Measurements from ENCODE around the gene SLC38A11.
"Not testable (repeated sequence)": the region's sequence is repeated elsewhere in the genome, so short reads cannot be mapped to it uniquely, and the experiment has no call there.

The SLC38A11 gene

GRCh38 chr2:164881524-164881923 lies 73.8 kb downstream of the SLC38A11 start:
- DNase-seq (ENCODE audit: low read depth in 2 of 2, low spot score in 1 of 2) = no peak

GRCh38 chr2:164879901-164880535 lies 75.3 kb downstream of the SLC38A11 start:
- DNase-seq (ENCODE audit: low read depth in 2 of 2, low spot score in 1 of 2) = no peak

DNA sequence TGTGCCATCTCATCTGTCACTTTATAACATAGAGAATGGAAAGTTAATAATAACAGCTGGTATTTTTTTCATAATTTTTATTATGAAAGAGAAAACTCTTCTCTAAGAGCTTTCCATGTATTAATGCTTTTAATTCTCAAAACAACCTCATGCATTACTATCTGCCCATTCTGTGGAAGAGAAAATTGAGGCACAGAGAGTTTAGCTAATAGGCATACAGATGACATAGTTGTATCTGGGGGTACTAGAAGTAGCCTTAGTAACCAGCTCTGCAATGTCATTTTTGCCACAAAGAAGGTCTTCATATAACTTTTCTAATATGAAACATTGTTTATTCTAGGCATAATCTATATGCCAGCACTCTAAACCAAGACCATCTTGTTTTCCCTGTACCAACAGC lies 77.4 kb downstream of the SLC38A11 start:
- no peak for DNase-seq (ENCODE audit: low read depth in 2 of 2, low spot score in 1 of 2)

GRCh38 chr2:164877169-164877568 lies 78.2 kb downstream of the SLC38A11 start:
- DNase-seq (ENCODE audit: low read depth in 2 of 2, low spot score in 1 of 2) = no peak

GRCh38 chr2:164875334-164876205 lies 79.8 kb downstream of the SLC38A11 start:
- no peak for DNase-seq (ENCODE audit: low read depth in 2 of 2, low spot score in 1 of 2)

- DNase-seq (ENCODE audit: low read depth in 2 of 2, low spot score in 1 of 2) = no peak
Measured at GRCh38 chr2:164873210-164873908, 82.0 kb downstream of the SLC38A11 start.

- DNase-seq (ENCODE audit: low read depth in 2 of 2, low spot score in 1 of 2) = no peak
Measured at GRCh38 chr2:164871404-164871803, 83.9 kb downstream of the SLC38A11 start.

DNA sequence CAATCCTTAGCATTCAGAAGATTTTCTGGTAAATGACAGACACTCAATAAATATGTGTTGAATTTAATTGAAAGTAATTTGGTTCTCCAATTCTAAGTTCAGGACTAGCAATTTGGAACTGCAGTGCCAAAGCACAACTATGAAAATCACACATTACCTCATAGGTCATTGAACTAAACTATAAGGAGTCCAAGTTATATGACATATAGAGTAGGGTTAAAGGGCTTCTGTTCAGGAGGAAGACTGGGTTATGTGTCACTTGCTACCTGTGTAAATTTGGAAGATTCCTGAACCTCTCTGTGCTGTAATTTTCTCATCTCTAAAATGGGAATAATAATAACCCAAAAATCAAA lies 85.9 kb downstream of the SLC38A11 start:
- no peak for DNase-seq (ENCODE audit: low read depth in 2 of 2, low spot score in 1 of 2)

DNA sequence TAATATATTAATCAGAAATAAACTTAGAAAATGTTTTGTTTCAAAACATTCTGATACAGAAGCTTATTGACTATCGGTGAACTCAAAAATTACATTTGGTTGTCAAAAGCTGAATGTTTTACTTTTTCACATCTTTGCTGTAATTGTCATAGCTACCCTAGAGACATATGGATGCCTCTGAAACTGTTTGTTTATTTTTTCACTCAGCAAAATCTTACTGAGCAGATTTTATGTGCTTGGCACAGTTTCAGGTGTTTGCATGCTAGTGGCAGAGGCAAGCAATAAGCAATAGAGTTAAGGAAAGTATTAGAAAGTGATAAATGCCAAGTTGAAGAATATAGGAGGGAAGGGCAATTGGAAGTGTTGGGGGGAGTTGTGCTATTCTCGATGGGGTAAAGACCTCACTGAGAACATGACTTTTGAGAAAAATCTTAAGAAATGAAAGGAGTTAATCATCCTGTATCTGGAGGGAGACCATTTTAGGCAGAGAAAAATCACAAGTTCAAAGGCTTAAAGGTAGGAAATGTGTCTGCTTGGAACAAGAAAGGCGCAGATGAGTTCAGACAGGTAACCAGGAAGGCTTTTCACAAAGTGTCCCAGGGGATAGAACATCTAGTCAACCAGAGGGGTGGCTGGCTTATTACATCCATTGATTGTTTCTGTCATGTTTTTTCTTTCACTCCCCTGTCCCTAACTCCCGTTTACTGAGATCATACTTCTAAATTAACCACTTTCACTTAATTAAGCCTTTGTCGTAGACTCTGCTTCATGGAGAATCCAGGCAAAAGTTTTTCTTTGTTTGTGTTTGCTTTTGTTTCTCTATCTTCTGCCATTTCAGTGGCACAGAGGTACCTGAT lies 86.5 kb downstream of the SLC38A11 start:
- DNase-seq (ENCODE audit: low read depth in 2 of 2, low spot score in 1 of 2) = no peak

- DNase-seq (ENCODE audit: low read depth in 2 of 2, low spot score in 1 of 2) = no peak
Measured at GRCh38 chr2:164867779-164868397, 87.4 kb downstream of the SLC38A11 start.

- DNase-seq (ENCODE audit: low read depth in 2 of 2, low spot score in 1 of 2) = not testable (repeated sequence)
Measured at GRCh38 chr2:164866381-164866780, 88.9 kb downstream of the SLC38A11 start.

DNA sequence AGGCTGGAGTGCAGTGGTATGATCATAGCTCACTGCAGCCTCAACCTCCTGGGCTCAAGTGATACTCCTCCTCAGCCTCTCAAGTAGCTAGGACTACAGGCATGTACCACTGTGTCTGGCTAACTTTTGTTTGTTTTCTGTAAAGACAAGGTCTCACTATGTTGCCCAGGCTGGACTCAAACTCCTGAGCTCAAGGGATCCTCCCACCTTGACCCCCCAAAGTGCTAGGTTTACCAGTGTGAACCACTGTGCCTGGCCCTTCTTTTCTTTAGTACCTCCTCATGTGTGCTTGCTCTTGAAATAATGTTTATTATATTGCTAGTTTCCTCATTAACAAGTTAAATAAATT lies 94.7 kb downstream of the SLC38A11 start:
- no peak for DNase-seq (ENCODE audit: low read depth in 2 of 2, low spot score in 1 of 2)

DNA sequence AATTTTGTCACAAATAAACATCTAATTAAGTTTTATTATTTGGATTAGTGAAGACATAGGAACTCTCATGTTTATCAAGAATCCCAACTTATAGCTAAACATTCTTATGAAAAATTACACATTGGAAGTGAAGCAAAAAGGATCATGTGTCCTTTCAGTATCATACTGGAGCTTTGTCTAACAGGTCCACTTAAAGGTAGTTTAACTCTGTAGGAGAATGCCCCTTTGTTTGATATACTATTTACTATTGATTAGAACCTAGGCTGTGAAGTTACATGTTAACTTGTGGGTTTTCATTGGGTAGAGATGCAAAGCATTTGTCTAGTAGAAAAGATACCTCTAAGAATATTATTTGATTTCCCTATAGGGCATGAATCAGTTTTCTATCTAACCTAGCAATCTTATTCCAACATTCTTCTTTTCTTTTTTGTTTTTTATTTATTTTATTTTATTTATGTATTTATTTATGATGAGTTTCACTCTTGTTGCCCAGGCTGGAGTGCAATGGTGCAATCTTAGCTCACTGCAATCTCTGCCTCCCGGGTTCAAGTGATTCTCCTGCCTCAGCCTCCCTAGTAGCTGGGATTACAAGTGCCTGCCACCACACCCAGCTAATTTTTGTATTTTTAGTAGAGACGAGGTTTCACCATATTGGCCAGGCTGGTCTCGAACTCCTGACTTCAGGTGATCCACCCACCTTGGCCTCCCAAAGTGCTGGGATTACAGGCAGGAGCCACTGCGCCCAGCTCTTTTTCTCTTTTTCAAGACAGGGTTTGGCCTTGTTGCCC lies 95.2 kb downstream of the SLC38A11 start:
- not testable (repeated sequence) for DNase-seq (ENCODE audit: low read depth in 2 of 2, low spot score in 1 of 2)

- DNase-seq (ENCODE audit: low read depth in 2 of 2, low spot score in 1 of 2) = no peak
Measured at GRCh38 chr2:164859251-164859818, 96.0 kb downstream of the SLC38A11 start.

DNA sequence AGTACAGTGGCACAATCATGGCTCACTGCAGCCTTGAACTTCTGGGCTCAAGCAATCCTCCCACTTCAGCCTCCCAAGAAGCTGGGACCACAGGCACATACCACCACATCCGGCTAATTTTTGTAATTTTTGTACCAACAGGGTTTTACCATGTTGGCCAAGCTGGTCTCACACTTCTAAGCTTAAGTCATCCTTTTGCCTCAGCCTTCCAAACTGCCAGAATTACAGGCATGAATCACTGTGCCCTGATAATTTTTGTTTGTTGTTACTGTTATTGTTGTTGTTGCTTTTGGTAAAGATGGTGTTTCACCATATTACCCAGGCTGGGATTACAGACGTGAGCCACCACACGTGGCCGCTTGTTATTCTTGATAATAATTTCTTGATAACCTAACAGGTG lies 103.2 kb downstream of the SLC38A11 start:
- no peak for DNase-seq (ENCODE audit: low read depth in 2 of 2, low spot score in 1 of 2)

GRCh38 chr2:164850235-164850634 lies 105.1 kb downstream of the SLC38A11 start:
- no peak for DNase-seq (ENCODE audit: low read depth in 2 of 2, low spot score in 1 of 2)

- DNase-seq (ENCODE audit: low read depth in 2 of 2, low spot score in 1 of 2) = no peak
Measured at GRCh38 chr2:164849506-164849905, 105.8 kb downstream of the SLC38A11 start.

- no peak for DNase-seq (ENCODE audit: low read depth in 2 of 2, low spot score in 1 of 2)
Measured at GRCh38 chr2:164847981-164848741, 107.2 kb downstream of the SLC38A11 start.

- no peak for DNase-seq (ENCODE audit: low read depth in 2 of 2, low spot score in 1 of 2)
Measured at GRCh38 chr2:164847291-164847690, 108.0 kb downstream of the SLC38A11 start.

Measured in stimulated activated CD8-positive, alpha-beta memory T cell treated with anti-CD3 and anti-CD28 coated beads, Interleukin-4, amount 100 ng/mL, for 1 hour (primary cell).